Measurements from ENCODE around the gene DCAF11. TPM values are rescaled to one million over a fixed set of nuclear protein-coding genes. Genes with fewer than 3 reads are reported as not detected.

Gene DCAF11
- total and polyA plus RNA-seq, 2 of the 13 experiments (the other 11 are each of a cell fraction or from before 2014, with no cell fraction given): 150 to 257 TPM

DNA sequence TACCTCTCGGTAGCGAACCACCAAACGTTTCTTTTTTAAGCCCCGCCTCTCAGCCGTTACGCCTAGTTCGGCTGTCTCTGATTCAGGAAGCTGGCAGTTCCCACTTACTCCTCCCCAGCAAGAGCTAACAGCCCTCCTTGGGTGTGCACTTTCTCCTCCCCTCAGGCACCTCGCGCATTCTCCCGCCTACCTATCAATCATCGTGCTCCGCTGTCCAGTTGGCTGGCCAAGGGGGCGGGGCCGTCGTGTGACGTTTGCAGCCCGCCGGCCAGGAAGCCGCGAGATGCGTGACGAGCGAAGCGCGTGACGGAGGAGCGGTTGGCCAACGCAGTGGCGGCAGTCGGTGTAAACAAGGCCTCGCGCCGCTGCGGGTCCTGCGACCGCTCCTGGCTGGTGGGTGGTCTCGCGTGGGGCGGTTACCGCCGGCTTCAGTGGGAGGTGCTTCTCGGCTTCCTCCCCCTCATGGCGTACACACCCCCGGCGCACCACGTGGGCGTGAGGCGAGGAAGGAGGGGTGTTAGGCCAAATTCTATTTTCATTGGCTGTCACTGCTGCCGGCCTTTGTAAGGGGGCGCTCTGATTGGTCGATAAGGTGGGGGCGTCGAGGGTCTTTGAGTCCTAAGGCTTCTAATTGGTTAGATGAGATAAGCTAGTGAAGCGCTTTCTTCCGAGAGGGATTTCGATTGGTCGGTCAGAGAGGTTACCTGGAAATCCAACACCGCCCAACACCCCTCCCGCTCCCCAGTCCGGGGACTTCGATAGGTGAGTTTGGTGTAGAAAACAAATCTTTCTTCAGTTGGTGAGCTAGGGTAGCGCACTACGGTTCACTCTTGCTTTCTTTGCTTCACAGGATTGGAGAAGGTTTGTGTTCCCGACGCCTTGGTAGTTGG is at the start of gene DCAF11, which contains the start of gene NRL (continued):
- TF ChIP-seq ZNF34 (CRISPR knock-in tag; IDR thresholded peaks at IDR 0.05; ENCODE audit: borderline replicate concordance) (0 out of 2 replicates have a peak, but pooled peaks have one; percentile 79), TBX3 (IDR thresholded peaks at IDR 0.05; ENCODE audit: borderline replicate concordance) (peak; percentile 95), NR2F1 (CRISPR knock-in tag; IDR thresholded peaks at IDR 0.05) (no peak; a peak in 1 of 4 replicates), FOSL1 (CRISPR knock-in tag; IDR thresholded peaks at IDR 0.05; ENCODE audit: borderline replicate concordance) (no peak), SP1 (IDR thresholded peaks at IDR 0.05) (peak; percentile 96), SP1 (CRISPR knock-in tag; IDR thresholded peaks at IDR 0.05) (peak; percentile 100), ATAD3A (CRISPR knock-in tag; IDR thresholded peaks at IDR 0.05) (no peak; the same call in 1 of the 2 replicates), ZNF782 (CRISPR knock-in tag; IDR thresholded peaks at IDR 0.05; ENCODE audit: borderline replicate concordance) (peak; percentile 91), ZNF558 (CRISPR knock-in tag; IDR thresholded peaks at IDR 0.05; ENCODE audit: borderline replicate concordance) (no peak), EED (CRISPR knock-in tag; IDR thresholded peaks at IDR 0.05) (peak; percentile 97; the same call in 1 of the 2 replicates), TEAD2 (CRISPR knock-in tag; IDR thresholded peaks at IDR 0.05) (peak; percentile 87; the same call in 1 of the 2 replicates), NONO (IDR thresholded peaks at IDR 0.05) (no peak), NONO (CRISPR knock-in tag; conservative IDR thresholded peaks at IDR 0.05) (no peak), RORA (CRISPR knock-in tag; IDR thresholded peaks at IDR 0.05) (no peak), ZNF672 (CRISPR knock-in tag; IDR thresholded peaks at IDR 0.05) (no peak), ARID2 (CRISPR knock-in tag; IDR thresholded peaks at IDR 0.05; ENCODE audit: borderline replicate concordance) (peak; percentile 99), KDM4B (CRISPR knock-in tag; IDR thresholded peaks at IDR 0.05) (peak; percentile 99), AKAP8 (CRISPR knock-in tag; IDR thresholded peaks at IDR 0.05) (peak; percentile 96), ZNF724P (CRISPR knock-in tag; IDR thresholded peaks at IDR 0.05; ENCODE audit: borderline replicate concordance) (peak; percentile 52; the same call in 1 of the 2 replicates), PRDM10 (CRISPR knock-in tag; IDR thresholded peaks at IDR 0.05; ENCODE audit: low read depth) (peak; percentile 88), NPAS2 (CRISPR knock-in tag; IDR thresholded peaks at IDR 0.05; ENCODE audit: borderline replicate concordance) (no peak), ZNF678 (CRISPR knock-in tag; IDR thresholded peaks at IDR 0.05) (peak; percentile 91; the same call in 1 of the 2 replicates)
- TF ChIP-seq, protein P1, sequence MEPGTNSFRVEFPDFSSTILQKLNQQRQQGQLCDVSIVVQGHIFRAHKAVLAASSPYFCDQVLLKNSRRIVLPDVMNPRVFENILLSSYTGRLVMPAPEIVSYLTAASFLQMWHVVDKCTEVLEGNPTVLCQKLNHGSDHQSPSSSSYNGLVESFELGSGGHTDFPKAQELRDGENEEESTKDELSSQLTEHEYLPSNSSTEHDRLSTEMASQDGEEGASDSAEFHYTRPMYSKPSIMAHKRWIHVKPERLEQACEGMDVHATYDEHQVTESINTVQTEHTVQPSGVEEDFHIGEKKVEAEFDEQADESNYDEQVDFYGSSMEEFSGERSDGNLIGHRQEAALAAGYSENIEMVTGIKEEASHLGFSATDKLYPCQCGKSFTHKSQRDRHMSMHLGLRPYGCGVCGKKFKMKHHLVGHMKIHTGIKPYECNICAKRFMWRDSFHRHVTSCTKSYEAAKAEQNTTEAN (CRISPR knock-in tag; conservative IDR thresholded peaks at IDR 0.05): no peak; the same call in none of the 2 replicates
- TF ChIP-seq, protein P2, sequence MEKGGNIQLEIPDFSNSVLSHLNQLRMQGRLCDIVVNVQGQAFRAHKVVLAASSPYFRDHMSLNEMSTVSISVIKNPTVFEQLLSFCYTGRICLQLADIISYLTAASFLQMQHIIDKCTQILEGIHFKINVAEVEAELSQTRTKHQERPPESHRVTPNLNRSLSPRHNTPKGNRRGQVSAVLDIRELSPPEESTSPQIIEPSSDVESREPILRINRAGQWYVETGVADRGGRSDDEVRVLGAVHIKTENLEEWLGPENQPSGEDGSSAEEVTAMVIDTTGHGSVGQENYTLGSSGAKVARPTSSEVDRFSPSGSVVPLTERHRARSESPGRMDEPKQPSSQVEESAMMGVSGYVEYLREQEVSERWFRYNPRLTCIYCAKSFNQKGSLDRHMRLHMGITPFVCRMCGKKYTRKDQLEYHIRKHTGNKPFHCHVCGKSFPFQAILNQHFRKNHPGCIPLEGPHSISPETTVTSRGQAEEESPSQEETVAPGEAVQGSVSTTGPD (CRISPR knock-in tag; IDR thresholded peaks at IDR 0.05): no peak; the same call in 1 of the 2 replicates
